Measurements from ENCODE around the gene SF3A2.

GRCh38 chr19:2226840-2227360 is 9.7 kb upstream of the SF3A2 start:
- TF ChIP-seq EZH2phosphoT487 (IDR thresholded peaks at IDR 0.05) (no peak), CTCF (IDR thresholded peaks at IDR 0.05) (no peak), EZH2 (IDR thresholded peaks at IDR 0.05) (no peak)
